ENCODE data around the gene LCAT.

Gene LCAT

DNA sequence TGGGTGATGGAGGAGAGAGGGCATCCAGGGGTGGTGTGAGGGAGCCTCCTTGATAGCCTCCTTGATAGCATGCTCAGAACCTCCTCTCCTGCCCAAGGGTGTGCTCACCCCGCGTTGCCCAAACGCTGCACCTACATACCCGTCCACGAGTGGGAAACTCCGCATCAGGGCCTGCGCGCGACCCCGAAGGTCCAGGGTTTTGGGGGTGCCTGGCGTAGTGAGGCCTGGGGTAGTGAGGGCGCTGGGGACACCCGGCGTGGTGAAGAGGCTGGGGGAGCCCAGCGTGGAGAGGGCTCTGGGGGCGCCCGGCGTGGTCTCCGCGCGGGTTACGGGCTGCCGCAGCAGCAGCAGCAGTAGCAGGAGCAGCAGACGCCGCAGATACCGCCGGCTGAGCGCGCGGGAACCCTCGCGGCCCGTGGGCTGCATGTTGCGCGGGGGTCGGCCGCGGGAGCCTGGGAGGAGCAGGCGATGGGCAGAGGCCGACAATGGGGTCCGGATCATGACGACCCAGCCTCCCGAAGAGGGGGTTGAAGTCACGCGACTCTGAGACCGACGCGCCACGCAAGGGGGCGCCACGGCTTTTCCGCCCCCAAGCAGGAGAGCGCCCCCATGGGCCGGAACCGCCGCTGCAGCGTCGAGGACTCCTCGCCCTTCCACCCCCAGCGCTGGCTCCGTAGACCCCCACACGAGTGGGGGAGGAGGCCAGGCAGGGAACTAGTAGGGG, 36.2 kb upstream of the LCAT start, which contains the start of gene DPEP3:
Gene DPEP3 (minus strand): TSS at position 545 of the 724 bp plus-strand sequence. CDS start 119 bp downstream, at position 426.
- TF ChIP-seq EZH2phosphoT487 (IDR thresholded peaks at IDR 0.05; ENCODE audit: borderline replicate concordance): no peak
- TF ChIP-seq, protein P1, sequence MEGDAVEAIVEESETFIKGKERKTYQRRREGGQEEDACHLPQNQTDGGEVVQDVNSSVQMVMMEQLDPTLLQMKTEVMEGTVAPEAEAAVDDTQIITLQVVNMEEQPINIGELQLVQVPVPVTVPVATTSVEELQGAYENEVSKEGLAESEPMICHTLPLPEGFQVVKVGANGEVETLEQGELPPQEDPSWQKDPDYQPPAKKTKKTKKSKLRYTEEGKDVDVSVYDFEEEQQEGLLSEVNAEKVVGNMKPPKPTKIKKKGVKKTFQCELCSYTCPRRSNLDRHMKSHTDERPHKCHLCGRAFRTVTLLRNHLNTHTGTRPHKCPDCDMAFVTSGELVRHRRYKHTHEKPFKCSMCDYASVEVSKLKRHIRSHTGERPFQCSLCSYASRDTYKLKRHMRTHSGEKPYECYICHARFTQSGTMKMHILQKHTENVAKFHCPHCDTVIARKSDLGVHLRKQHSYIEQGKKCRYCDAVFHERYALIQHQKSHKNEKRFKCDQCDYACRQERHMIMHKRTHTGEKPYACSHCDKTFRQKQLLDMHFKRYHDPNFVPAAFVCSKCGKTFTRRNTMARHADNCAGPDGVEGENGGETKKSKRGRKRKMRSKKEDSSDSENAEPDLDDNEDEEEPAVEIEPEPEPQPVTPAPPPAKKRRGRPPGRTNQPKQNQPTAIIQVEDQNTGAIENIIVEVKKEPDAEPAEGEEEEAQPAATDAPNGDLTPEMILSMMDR (conservative IDR thresholded peaks at IDR 0.05; ENCODE audit: low read length): no peak
- H3K4me2 ChIP-seq (ENCODE audit: low read depth, low read length, poor library complexity, severe bottlenecking): no peak within 1 kb of the TSS
- H3K9me3 ChIP-seq (ENCODE audit: insufficient read depth, low read depth, low read length): no peaks in the 10 kb centered on the region
- no peak within 1 kb of the TSS for H3K4me3 ChIP-seq (ENCODE audit: low read length, poor library complexity, severe bottlenecking)
- no peak within 1 kb of the TSS for H2AFZ ChIP-seq (ENCODE audit: low read length)
- no peaks in the 10 kb centered on the region for H3K36me3 ChIP-seq (ENCODE audit: insufficient read depth, low read length)
- no peak within 1 kb of the TSS for H3K9ac ChIP-seq (ENCODE audit: low read depth, low read length, poor library complexity, severe bottlenecking)
- no peaks in the 10 kb centered on the region for H4K20me1 ChIP-seq (ENCODE audit: insufficient read depth, low read length, poor library complexity, severe bottlenecking)
- peaks cover 17% of the 10 kb centered on the region for H3K4me1 ChIP-seq (ENCODE audit: insufficient read depth, low read length, poor library complexity, severe bottlenecking)
- no peaks in the 10 kb centered on the region for H3K79me2 ChIP-seq (ENCODE audit: insufficient read depth, low read length)
- no peaks in the 10 kb centered on the region for H3K9me2 ChIP-seq (replicated peaks; ENCODE audit: low read depth, low read length)
- no peaks in the 10 kb centered on the region for H3K27me3 ChIP-seq (ENCODE audit: insufficient read depth, low read length, poor library complexity, severe bottlenecking)
- H3F3A ChIP-seq (ENCODE audit: low read depth): no peaks in the 10 kb centered on the region

DNA sequence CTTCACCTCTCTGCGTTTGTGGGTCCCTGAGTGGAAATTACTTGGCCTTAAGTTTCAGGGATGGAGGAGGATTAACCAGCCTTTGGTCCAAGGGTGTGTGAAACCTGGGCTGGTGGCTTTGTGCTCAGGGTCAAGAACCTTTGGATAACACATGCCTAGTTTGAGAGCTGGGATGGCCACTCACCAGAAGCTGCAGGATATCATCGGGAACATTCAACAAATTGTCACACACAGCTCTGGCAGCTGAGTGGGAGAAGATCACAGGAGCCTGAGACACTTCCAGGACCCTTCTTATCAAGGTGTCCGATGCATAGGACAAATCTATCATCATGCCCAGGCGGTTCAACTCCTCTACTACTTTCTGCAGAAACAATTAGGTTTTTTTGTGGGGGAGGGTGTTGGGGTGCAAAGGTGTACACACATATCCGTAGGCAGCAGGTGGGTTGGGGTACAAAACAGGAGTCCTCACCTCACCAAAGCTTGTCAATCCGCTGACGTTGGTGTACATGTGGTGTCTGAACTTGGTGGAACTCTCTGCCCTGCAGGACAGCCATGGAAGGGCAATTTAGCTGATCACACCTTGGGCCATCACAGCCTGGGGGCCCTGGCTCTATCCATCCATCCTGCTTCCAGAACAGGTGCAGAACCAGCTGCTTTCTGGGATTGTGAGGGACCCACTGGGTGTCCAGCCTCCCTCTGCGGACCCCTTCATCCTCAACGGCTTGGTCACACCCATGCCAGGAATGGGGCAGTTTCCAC, 33.7 kb upstream of the LCAT start:
- H3K79me2 ChIP-seq (ENCODE audit: insufficient read depth, low read length): no peaks in the 10 kb centered on the region
- no peak overlapping the region for H3K4me3 ChIP-seq (ENCODE audit: low read length, poor library complexity, severe bottlenecking)
- TF ChIP-seq, protein P1 (conservative IDR thresholded peaks at IDR 0.05; ENCODE audit: low read length): no peak
- TF ChIP-seq EZH2phosphoT487 (IDR thresholded peaks at IDR 0.05; ENCODE audit: borderline replicate concordance): no peak
- H3K9ac ChIP-seq (ENCODE audit: low read depth, low read length, poor library complexity, severe bottlenecking): no peak overlapping the region
- no peaks in the 10 kb centered on the region for H4K20me1 ChIP-seq (ENCODE audit: insufficient read depth, low read length, poor library complexity, severe bottlenecking)
- no peaks in the 10 kb centered on the region for H3K4me1 ChIP-seq (ENCODE audit: insufficient read depth, low read length, poor library complexity, severe bottlenecking)
- no peak overlapping the region for H2AFZ ChIP-seq (ENCODE audit: low read length)
- no peaks in the 10 kb centered on the region for H3K36me3 ChIP-seq (ENCODE audit: insufficient read depth, low read length)
- H3K9me3 ChIP-seq (ENCODE audit: insufficient read depth, low read depth, low read length): no peaks in the 10 kb centered on the region
- H3K9me2 ChIP-seq (replicated peaks; ENCODE audit: low read depth, low read length): no peaks in the 10 kb centered on the region
- no peak overlapping the region for H3K4me2 ChIP-seq (ENCODE audit: low read depth, low read length, poor library complexity, severe bottlenecking)
- H3K27me3 ChIP-seq (ENCODE audit: insufficient read depth, low read length, poor library complexity, severe bottlenecking): no peaks in the 10 kb centered on the region
- H3F3A ChIP-seq (ENCODE audit: low read depth): no peaks in the 10 kb centered on the region

DNA sequence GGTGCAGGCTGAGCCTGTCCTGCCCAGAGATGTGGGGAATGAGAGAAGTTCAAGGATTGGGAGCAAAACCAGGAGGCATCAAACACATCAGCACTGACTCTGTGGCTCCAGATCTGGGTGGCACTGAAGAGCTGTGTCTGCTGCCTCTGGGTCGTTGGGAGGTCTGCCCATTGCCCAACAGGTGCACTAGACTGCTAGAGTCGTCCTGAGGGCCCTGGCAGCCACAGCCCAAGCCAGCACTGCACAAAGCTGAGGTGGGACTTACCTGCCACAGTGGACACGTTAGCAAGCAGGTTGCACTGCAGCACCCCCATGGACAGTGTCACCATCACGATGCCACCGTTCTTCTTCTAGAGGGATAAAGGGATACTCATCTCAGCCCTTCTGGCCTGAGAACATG, 33.1 kb upstream of the LCAT start:
- no peak overlapping the region for H3K4me3 ChIP-seq (ENCODE audit: low read length, poor library complexity, severe bottlenecking)
- H3K9me3 ChIP-seq (ENCODE audit: insufficient read depth, low read depth, low read length): no peaks in the 10 kb centered on the region
- H3K4me2 ChIP-seq (ENCODE audit: low read depth, low read length, poor library complexity, severe bottlenecking): no peak overlapping the region

More for the DNA sequence above, 33.1 kb upstream of the LCAT start:
- no peaks in the 10 kb centered on the region for H4K20me1 ChIP-seq (ENCODE audit: insufficient read depth, low read length, poor library complexity, severe bottlenecking)
- H3K9ac ChIP-seq (ENCODE audit: low read depth, low read length, poor library complexity, severe bottlenecking): no peak overlapping the region
- no peaks in the 10 kb centered on the region for H3K4me1 ChIP-seq (ENCODE audit: insufficient read depth, low read length, poor library complexity, severe bottlenecking)
- TF ChIP-seq, protein P1 (conservative IDR thresholded peaks at IDR 0.05; ENCODE audit: low read length): no peak
- no peak for TF ChIP-seq EZH2phosphoT487 (IDR thresholded peaks at IDR 0.05; ENCODE audit: borderline replicate concordance)
- no peaks in the 10 kb centered on the region for H3K79me2 ChIP-seq (ENCODE audit: insufficient read depth, low read length)
- H3K27me3 ChIP-seq (ENCODE audit: insufficient read depth, low read length, poor library complexity, severe bottlenecking): no peaks in the 10 kb centered on the region
- no peaks in the 10 kb centered on the region for H3K9me2 ChIP-seq (replicated peaks; ENCODE audit: low read depth, low read length)
- no peak overlapping the region for H2AFZ ChIP-seq (ENCODE audit: low read length)
- H3K36me3 ChIP-seq (ENCODE audit: insufficient read depth, low read length): no peaks in the 10 kb centered on the region
- H3F3A ChIP-seq (ENCODE audit: low read depth): no peaks in the 10 kb centered on the region

Measured in Loucy (cell line).